NCI-H146 treated with DMSO at 0.1 percent for 48 hours (cell line): ENCODE data around the gene ZNF425.
"Not testable (repeated sequence)": the region's sequence is repeated elsewhere in the genome, so short reads cannot be mapped to it uniquely, and the experiment has no call there.

Experiments
- DNase-seq: peaks from one replicate; lab custom pipeline; 2025; ENCODE audit not compliant: unreplicated experiment; lab: John Stamatoyannopoulos, UW

ZNF425 gene

GRCh38 chr7:149136118-149136517, 10.0 kb upstream of the ZNF425 start:
- no peak for DNase-seq

GRCh38 chr7:149133028-149133710, 7.0 kb upstream of the ZNF425 start:
- no peak for DNase-seq

- no peak for DNase-seq
Measured at GRCh38 chr7:149130572-149131198, 4.6 kb upstream of the ZNF425 start.

- DNase-seq: peak; percentile 37
Measured at GRCh38 chr7:149126662-149127266, 640 bp upstream of the ZNF425 start.

- DNase-seq: peak; percentile 47
Measured at GRCh38 chr7:149125189-149125862, 798 bp downstream of the ZNF425 start.

GRCh38 chr7:149109969-149110368, 16.2 kb downstream of the ZNF425 start:
- DNase-seq: no peak

- no peak for DNase-seq
Measured at GRCh38 chr7:149104749-149105148, 21.4 kb downstream of the ZNF425 start.

GRCh38 chr7:149104214-149104613, 21.9 kb downstream of the ZNF425 start:
- no peak for DNase-seq

- no peak for DNase-seq
Measured at GRCh38 chr7:149103424-149103823, 22.7 kb downstream of the ZNF425 start.

- DNase-seq: no peak
Measured at GRCh38 chr7:149102666-149103065, 23.5 kb downstream of the ZNF425 start.

- DNase-seq: no peak
Measured at GRCh38 chr7:149100821-149101220, 25.3 kb downstream of the ZNF425 start.

GRCh38 chr7:149099058-149099457, 27.1 kb downstream of the ZNF425 start:
- no peak for DNase-seq

- no peak for DNase-seq
Measured at GRCh38 chr7:149097088-149097487, 29.0 kb downstream of the ZNF425 start.

GRCh38 chr7:149093228-149093627, 32.9 kb downstream of the ZNF425 start:
- no peak for DNase-seq

- DNase-seq: not testable (repeated sequence)
Measured at GRCh38 chr7:149092244-149092643, 33.9 kb downstream of the ZNF425 start.

GRCh38 chr7:149090397-149091195, 35.5 kb downstream of the ZNF425 start, which contains the start of gene ZNF786:
Gene ZNF786 (minus strand): TSS chr7:149090718. CDS start chr7:149090640, 78 bp downstream.
- peak; percentile 87 for DNase-seq

GRCh38 chr7:149087376-149087775, 38.7 kb downstream of the ZNF425 start:
- DNase-seq: no peak

GRCh38 chr7:149085866-149086265, 40.3 kb downstream of the ZNF425 start:
- DNase-seq: no peak

GRCh38 chr7:149084407-149084806, 41.7 kb downstream of the ZNF425 start:
- DNase-seq: no peak

GRCh38 chr7:149081914-149082313, 44.2 kb downstream of the ZNF425 start:
- no peak for DNase-seq

GRCh38 chr7:149077594-149077993, 48.5 kb downstream of the ZNF425 start:
- no peak for DNase-seq
